GM19240 (cell line): ENCODE measurements around the gene PRKAR1B.
"Not testable (repeated sequence)": the region's sequence is repeated elsewhere in the genome, so short reads cannot be mapped to it uniquely, and the experiment has no call there.

Source experiments
- DNase-seq: peaks from one replicate; pipeline ENCODE4 v3.0.0; 2011; ENCODE audit warnings: low spot score; ENCODE audit not compliant: insufficient read length

Gene PRKAR1B

GRCh38 chr7:757741-758163 lies 30.7 kb upstream of the PRKAR1B start:
- no peak for DNase-seq

GRCh38 chr7:756928-757560 lies 30.0 kb upstream of the PRKAR1B start:
- no peak for DNase-seq

GRCh38 chr7:756231-756927 lies 29.3 kb upstream of the PRKAR1B start:
- no peak for DNase-seq

- no peak for DNase-seq
Observed at GRCh38 chr7:755413-755805, 28.3 kb upstream of the PRKAR1B start.

GRCh38 chr7:754531-755412 lies 27.7 kb upstream of the PRKAR1B start:
- DNase-seq, result no peak

- no peak for DNase-seq
Observed at GRCh38 chr7:753190-753589, 26.1 kb upstream of the PRKAR1B start.

- not testable (repeated sequence) for DNase-seq
Observed at GRCh38 chr7:752256-752655, 25.2 kb upstream of the PRKAR1B start.

- no peak for DNase-seq
Observed at GRCh38 chr7:751826-752225, 24.7 kb upstream of the PRKAR1B start.

- DNase-seq, result no peak
Observed at GRCh38 chr7:750111-750905, 23.2 kb upstream of the PRKAR1B start.

GRCh38 chr7:749140-749551 lies 22.1 kb upstream of the PRKAR1B start:
- no peak for DNase-seq

- no peak for DNase-seq
Observed at GRCh38 chr7:748446-748845, 21.4 kb upstream of the PRKAR1B start.

- DNase-seq, result no peak
Observed at GRCh38 chr7:747186-747585, 20.1 kb upstream of the PRKAR1B start.

GRCh38 chr7:746155-747061 lies 19.3 kb upstream of the PRKAR1B start:
- DNase-seq, result no peak

- DNase-seq, result no peak
Observed at GRCh38 chr7:745431-746154, 18.5 kb upstream of the PRKAR1B start.

GRCh38 chr7:744854-745430 lies 17.9 kb upstream of the PRKAR1B start:
- DNase-seq, result no peak

GRCh38 chr7:744128-744520 lies 17.0 kb upstream of the PRKAR1B start:
- not testable (repeated sequence) for DNase-seq

GRCh38 chr7:743341-744127 lies 16.5 kb upstream of the PRKAR1B start:
- DNase-seq, result not testable (repeated sequence)

GRCh38 chr7:742791-743190 lies 15.7 kb upstream of the PRKAR1B start:
- no peak for DNase-seq
